Measurements from ENCODE around the gene VWA5B2.

The VWA5B2 gene

DNA sequence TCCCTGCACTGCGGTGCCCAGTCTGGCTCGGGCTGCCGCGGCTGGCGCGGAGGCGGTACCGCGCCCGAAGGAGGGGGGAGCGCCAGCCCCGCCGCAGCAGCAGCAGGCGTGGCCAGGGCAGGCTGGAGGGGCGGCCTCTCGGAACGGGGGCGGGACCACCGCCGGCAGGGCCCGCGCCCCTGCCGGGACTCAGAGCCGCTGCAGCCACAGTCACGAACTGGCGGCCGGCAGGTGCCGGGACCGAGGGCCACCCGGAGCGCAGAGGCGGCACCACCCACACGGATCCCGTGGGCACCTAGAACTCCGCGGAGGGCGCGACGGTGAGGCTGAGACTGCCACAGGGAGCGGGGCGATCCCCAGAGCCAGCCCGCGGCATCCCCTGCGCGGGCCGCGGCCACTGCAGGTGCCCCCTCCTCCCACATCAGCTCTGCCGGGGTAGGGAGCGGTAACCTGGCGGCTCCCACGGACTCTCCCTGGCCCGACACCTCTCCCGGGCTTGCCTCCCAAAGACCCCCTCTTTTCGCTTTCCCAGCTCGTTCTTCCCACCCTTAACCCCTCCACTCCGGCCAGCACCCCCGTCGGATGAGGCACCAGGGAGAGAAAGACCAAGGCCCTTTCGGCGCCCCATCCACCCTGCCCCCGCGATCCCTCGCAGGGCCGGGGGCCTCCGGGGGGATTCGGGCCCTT lies at the start of gene VWA5B2:
Gene VWA5B2 (plus strand): TSS at position 192 of the 687 bp plus-strand sequence. CDS start 944 bp downstream, outside the sequence.
- Mint-ChIP-seq H3K4me3 (peak within 1 kb of the TSS; percentile 74), H3K36me3 (no peaks in the 10 kb centered on the region), H3K27me3 (peaks cover 24% of the 10 kb centered on the region), H3K4me1 (ENCODE audit: low read depth) (peaks cover 11% of the 10 kb centered on the region), H3K9me3 (ENCODE audit: low read depth) (no peaks in the 10 kb centered on the region), H3K27ac (no peak within 1 kb of the TSS)

- peaks cover 34% of the 10 kb centered on the region for H3K4me1 Mint-ChIP-seq (ENCODE audit: low read depth)
- H3K36me3 Mint-ChIP-seq: peaks cover 6% of the 10 kb centered on the region
- no peak overlapping the region for H3K4me3 Mint-ChIP-seq
- no peaks in the 10 kb centered on the region for H3K27me3 Mint-ChIP-seq
- H3K9me3 Mint-ChIP-seq (ENCODE audit: low read depth): no peaks in the 10 kb centered on the region
- H3K27ac Mint-ChIP-seq: no peak overlapping the region
These were observed 49.2 kb upstream of the VWA5B2 start for GRCh38 chr3:184180165-184180564.

GRCh38 chr3:184181596-184181995 lies 47.8 kb upstream of the VWA5B2 start:
- H3K27me3 Mint-ChIP-seq: no peaks in the 10 kb centered on the region
- no peak overlapping the region for H3K27ac Mint-ChIP-seq
- peaks cover 6% of the 10 kb centered on the region for H3K36me3 Mint-ChIP-seq
- no peak overlapping the region for H3K4me3 Mint-ChIP-seq
- H3K4me1 Mint-ChIP-seq (ENCODE audit: low read depth): peaks cover 29% of the 10 kb centered on the region
- H3K9me3 Mint-ChIP-seq (ENCODE audit: low read depth): no peaks in the 10 kb centered on the region

DNA sequence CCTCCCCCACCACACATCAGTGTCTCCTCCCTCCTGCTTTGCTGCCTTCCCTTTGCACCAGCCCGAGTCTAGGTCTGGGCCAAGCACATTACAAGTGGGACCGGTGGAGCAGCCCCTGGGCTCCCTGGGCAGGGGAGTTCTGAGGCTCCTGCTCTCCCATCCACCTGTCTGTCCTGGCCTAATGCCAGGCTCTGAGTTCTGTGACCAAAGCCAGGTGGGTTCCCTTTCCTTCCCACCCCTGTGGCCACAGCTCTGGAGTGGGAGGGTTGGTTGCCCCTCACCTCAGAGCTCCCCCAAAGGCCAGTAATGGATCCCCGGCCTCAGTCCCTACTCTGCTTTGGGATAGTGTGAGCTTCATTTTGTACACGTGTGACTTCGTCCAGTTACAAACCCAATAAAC lies 45.7 kb upstream of the VWA5B2 start:
- Mint-ChIP-seq H3K4me1 (ENCODE audit: low read depth) (peaks cover 29% of the 10 kb centered on the region), H3K27me3 (no peaks in the 10 kb centered on the region), H3K27ac (no peak overlapping the region), H3K36me3 (peaks cover 6% of the 10 kb centered on the region), H3K9me3 (ENCODE audit: low read depth) (no peaks in the 10 kb centered on the region), H3K4me3 (no peak overlapping the region)

GRCh38 chr3:184184546-184185230 lies 44.7 kb upstream of the VWA5B2 start:
- Mint-ChIP-seq H3K9me3 (ENCODE audit: low read depth) (no peaks in the 10 kb centered on the region), H3K36me3 (peaks cover 6% of the 10 kb centered on the region), H3K4me3 (peak overlapping the region; percentile 98), H3K4me1 (ENCODE audit: low read depth) (peaks cover 31% of the 10 kb centered on the region), H3K27me3 (no peaks in the 10 kb centered on the region), H3K27ac (peak overlapping the region; percentile 90)

DNA sequence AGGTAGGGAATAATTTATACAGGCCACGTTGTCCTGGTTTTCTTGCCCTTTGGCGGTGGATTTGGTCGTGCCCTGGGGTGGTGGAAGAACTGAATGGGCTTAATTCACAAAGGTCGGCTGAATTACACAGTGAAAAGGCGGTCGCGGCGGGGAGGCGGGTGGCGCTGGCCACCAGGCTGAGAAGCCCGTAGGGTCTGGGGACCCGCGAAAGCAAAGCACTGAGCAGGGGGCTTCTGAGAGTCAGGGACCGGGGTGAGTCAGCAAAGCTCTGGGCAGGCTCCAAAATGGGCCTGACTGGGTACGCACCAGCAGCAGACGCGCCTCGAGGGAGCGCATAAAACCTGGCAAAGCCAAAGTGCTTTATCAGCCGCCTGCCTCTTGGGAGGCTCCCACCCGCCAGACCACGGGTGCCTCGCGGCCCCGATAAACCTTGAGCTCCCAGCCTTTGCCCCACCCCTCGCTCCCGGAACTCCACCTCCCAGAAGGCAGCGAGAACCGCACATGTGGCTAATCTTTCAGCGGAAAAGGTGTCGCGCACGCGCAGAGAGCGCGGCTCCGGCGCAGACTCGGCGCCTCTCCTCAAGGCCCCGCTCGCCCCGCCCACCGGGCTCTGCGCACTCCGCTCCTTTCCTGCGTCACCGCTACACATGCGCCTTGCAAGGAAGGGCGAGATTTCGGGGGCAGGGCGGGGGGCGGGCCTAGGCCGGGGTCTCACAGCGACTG lies 43.8 kb upstream of the VWA5B2 start:
- Mint-ChIP-seq H3K27me3 (no peaks in the 10 kb centered on the region), H3K27ac (peak overlapping the region; percentile 90), H3K4me3 (peak overlapping the region; percentile 98), H3K4me1 (ENCODE audit: low read depth) (peaks cover 35% of the 10 kb centered on the region), H3K9me3 (ENCODE audit: low read depth) (no peaks in the 10 kb centered on the region), H3K36me3 (peaks cover 9% of the 10 kb centered on the region)

- Mint-ChIP-seq H3K27ac (peak within 1 kb of the TSS; percentile 90), H3K27me3 (no peaks in the 10 kb centered on the region), H3K36me3 (peaks cover 9% of the 10 kb centered on the region), H3K4me1 (ENCODE audit: low read depth) (peaks cover 35% of the 10 kb centered on the region), H3K9me3 (ENCODE audit: low read depth) (no peaks in the 10 kb centered on the region), H3K4me3 (peak within 1 kb of the TSS; percentile 98)
These were observed 43.0 kb upstream of the VWA5B2 start, which contains the start of gene ABCF3 for GRCh38 chr3:184186184-184186901. Gene ABCF3 (plus strand): TSS chr3:184186199. CDS start chr3:184186208, 9 bp downstream.

DNA sequence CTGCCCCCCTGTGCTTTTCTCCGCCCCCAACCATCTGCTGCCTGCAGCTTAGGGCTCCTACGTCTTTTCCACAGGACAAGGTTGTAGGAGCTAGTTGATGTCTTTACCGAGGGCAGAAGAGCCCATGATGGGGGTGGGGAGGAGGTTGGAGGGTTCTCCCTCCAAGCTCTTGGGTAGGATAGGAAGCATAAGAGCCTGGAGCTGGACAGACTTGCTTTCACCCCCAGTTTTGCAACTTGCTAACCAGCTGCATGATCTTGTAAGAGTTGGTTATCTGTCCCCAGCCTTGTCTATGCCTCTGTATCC lies 42.5 kb upstream of the VWA5B2 start:
- peak overlapping the region; percentile 87 for H3K27ac Mint-ChIP-seq
- H3K4me1 Mint-ChIP-seq (ENCODE audit: low read depth): peaks cover 35% of the 10 kb centered on the region
- no peaks in the 10 kb centered on the region for H3K27me3 Mint-ChIP-seq
- H3K4me3 Mint-ChIP-seq: peak overlapping the region; percentile 98
- peaks cover 9% of the 10 kb centered on the region for H3K36me3 Mint-ChIP-seq
- H3K9me3 Mint-ChIP-seq (ENCODE audit: low read depth): no peaks in the 10 kb centered on the region

- Mint-ChIP-seq H3K4me1 (ENCODE audit: low read depth) (peaks cover 35% of the 10 kb centered on the region), H3K9me3 (ENCODE audit: low read depth) (no peaks in the 10 kb centered on the region), H3K36me3 (peaks cover 7% of the 10 kb centered on the region), H3K4me3 (peak overlapping the region; percentile 98), H3K27me3 (no peaks in the 10 kb centered on the region), H3K27ac (no peak overlapping the region)
These were observed 41.3 kb upstream of the VWA5B2 start for GRCh38 chr3:184188080-184188479.

DNA sequence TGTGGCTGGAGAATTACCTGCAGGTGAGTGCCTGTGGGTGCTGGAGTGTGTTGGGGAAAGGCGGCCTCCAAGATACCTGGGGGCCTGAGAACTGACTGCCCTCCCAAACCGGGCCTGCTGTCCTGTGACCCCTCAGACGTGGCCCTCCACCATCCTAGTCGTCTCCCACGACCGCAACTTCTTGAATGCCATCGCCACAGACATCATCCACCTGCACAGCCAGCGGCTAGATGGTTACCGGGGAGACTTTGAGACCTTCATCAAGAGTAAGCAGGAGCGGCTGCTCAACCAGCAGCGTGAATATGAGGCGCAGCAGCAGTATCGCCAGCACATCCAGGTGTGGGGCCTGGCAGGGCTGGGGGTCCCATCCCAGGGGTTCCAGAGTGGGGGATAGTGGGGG lies 40.0 kb upstream of the VWA5B2 start:
- Mint-ChIP-seq H3K27ac (no peak overlapping the region), H3K36me3 (peaks cover 7% of the 10 kb centered on the region), H3K4me3 (no peak overlapping the region), H3K9me3 (ENCODE audit: low read depth) (no peaks in the 10 kb centered on the region), H3K27me3 (no peaks in the 10 kb centered on the region), H3K4me1 (ENCODE audit: low read depth) (peaks cover 35% of the 10 kb centered on the region)

DNA sequence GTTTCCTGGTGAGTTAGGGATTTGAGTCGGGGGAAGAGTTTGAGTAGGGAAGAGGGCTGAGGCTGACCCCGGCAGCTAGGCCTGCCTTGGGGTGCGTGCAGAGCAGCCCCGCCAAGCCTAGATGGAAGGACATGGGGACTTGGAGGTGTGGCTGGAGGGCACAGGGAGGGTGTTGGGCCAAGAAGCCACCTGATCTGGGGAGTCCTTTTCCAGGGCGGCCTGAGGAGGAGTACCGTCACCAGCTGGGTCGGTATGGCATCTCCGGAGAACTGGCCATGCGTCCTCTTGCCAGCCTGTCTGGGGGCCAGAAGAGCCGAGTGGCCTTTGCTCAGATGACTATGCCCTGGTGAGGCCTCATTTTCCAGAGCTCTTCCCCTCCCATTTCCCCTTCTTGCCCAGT lies 36.5 kb upstream of the VWA5B2 start:
- Mint-ChIP-seq H3K27me3 (no peaks in the 10 kb centered on the region), H3K36me3 (peaks cover 5% of the 10 kb centered on the region)

DNA sequence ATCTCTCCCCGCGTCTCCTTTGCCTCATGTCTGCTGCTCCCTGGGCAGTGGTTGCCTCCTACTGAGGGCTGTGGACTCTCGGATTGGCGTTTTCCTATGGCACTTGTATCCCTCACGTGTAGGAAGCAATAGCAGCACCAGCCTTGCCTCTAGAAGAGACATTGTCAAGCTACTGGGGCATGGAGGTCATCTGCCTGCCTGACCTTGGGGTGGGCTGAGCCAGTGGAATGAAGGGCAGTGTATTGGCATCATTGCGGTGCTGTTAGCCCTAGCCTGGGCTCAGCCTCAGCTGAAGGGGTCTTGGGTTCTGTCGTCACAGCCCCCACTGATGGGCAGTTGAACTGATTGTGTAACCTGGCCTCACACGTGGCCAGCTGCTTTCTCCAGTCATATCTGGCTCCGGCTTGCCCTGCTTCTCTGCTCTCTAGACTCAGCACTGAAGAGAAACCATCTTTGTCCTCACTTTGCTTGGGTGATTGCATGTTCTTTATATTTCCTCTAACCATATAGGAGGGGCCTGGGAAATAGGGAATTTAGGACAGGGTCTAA lies 35.3 kb upstream of the VWA5B2 start:
- Mint-ChIP-seq H3K36me3 (peaks cover 5% of the 10 kb centered on the region), H3K27me3 (no peaks in the 10 kb centered on the region), H3K27ac (no peak overlapping the region), H3K4me3 (no peak overlapping the region), H3K4me1 (ENCODE audit: low read depth) (peaks cover 6% of the 10 kb centered on the region), H3K9me3 (ENCODE audit: low read depth) (no peaks in the 10 kb centered on the region)

More for the DNA sequence above, 36.5 kb upstream of the VWA5B2 start:
- no peaks in the 10 kb centered on the region for H3K9me3 Mint-ChIP-seq (ENCODE audit: low read depth)
- H3K4me1 Mint-ChIP-seq (ENCODE audit: low read depth): peaks cover 12% of the 10 kb centered on the region
- H3K4me3 Mint-ChIP-seq: no peak overlapping the region
- no peak overlapping the region for H3K27ac Mint-ChIP-seq

DNA sequence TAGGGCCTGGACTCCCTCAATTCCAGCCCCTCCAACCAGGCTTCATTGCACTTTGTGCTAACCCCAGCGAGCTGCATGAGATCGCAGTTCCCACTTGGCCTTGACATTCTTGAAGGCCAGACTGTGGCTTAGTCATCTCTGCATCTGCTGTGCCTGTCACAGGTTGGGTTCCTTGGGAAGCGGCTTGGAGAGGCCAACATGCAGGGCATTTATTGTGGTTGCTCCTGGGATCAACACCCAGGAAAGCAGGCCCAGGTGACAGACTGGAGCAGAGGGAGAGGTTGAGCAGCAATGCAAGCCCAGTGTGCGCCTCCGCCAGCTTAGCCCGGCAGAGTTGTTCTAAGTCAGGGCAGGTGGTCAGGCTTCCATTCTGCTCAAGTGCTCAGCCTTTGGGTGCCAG lies 32.8 kb upstream of the VWA5B2 start:
- H3K4me1 Mint-ChIP-seq (ENCODE audit: low read depth): no peaks in the 10 kb centered on the region
- no peak overlapping the region for H3K27ac Mint-ChIP-seq
- H3K4me3 Mint-ChIP-seq: no peak overlapping the region
- peaks cover 2% of the 10 kb centered on the region for H3K36me3 Mint-ChIP-seq
- no peaks in the 10 kb centered on the region for H3K9me3 Mint-ChIP-seq (ENCODE audit: low read depth)
- no peaks in the 10 kb centered on the region for H3K27me3 Mint-ChIP-seq

DNA sequence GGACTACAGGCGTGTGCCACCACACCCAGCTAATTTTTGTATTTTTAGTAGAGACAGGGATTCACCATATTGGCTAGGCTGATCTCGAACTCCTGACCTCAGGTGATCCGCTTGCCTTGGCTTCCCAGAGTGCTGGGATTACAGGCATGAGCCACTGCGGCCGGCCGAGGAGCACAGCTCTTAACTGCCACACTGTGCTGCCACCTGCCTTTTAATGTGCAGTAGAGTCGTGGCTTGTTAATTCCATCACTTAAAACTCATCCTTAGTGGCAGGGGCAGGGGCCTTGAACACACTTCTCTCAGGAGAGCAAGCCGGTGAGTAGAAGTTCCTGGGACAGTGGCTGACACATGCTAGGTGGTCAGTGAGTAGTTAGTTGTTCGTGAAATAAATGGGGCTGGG lies 30.9 kb upstream of the VWA5B2 start:
- no peaks in the 10 kb centered on the region for H3K4me1 Mint-ChIP-seq (ENCODE audit: low read depth)
- no peaks in the 10 kb centered on the region for H3K9me3 Mint-ChIP-seq (ENCODE audit: low read depth)
- H3K36me3 Mint-ChIP-seq: peaks cover 2% of the 10 kb centered on the region

More for the DNA sequence above, 30.9 kb upstream of the VWA5B2 start:
- Mint-ChIP-seq H3K4me3 (no peak overlapping the region), H3K27me3 (no peaks in the 10 kb centered on the region), H3K27ac (no peak overlapping the region)
